Smooth muscle cell (in vitro differentiated cells): ENCODE measurements around the gene SLAMF8. TPM values are rescaled to one million over a fixed set of nuclear protein-coding genes. Genes with fewer than 3 reads are reported as not detected.
A peak's percentile ranks its signal among the peaks of the same experiment; 100 is the strongest.

Experiments
- DNase-seq: peaks from one replicate; lab custom pipeline; 2025; ENCODE audit not compliant: unreplicated experiment; lab: John Stamatoyannopoulos, UW
- H2AFZ ChIP-seq: fragments of 200-600 bp; sonication (generic); 2 replicates; pipeline ENCODE4 v1.6.0; 2016; ENCODE audit warnings: antibody characterized with exemption, low read depth, mild to moderate bottlenecking
- H3F3A ChIP-seq: fragments of 200-600 bp; sonication (generic); 2 replicates; pipeline ENCODE4 v1.6.0; 2017; ENCODE audit warnings: antibody characterized with exemption, low read depth
- H3K27ac ChIP-seq: fragments of 200-600 bp; sonication (generic); 2 replicates; pipeline ENCODE4 v1.5.1; 2016; ENCODE audit warnings: low read depth, mild to moderate bottlenecking
- H3K27me3 ChIP-seq: fragments of 200-600 bp; sonication (generic); 2 replicates; pipeline ENCODE4 v1.6.1; 2016; ENCODE audit warnings: low read depth, mild to moderate bottlenecking
- H3K36me3 ChIP-seq: fragments of 200-600 bp; sonication (generic); 2 replicates; pipeline ENCODE4 v1.5.1; 2016; ENCODE audit warnings: low read depth
- H3K4me1 ChIP-seq: fragments of 200-600 bp; sonication (generic); 2 replicates; pipeline ENCODE4 v1.5.1; 2016; ENCODE audit warnings: low read depth
- H3K4me2 ChIP-seq: fragments of 200-600 bp; sonication (generic); 2 replicates; pipeline ENCODE4 v1.6.0; 2016; ENCODE audit warnings: mild to moderate bottlenecking
- H3K4me3 ChIP-seq: fragments of 200-600 bp; sonication (generic); 2 replicates; pipeline ENCODE4 v1.5.1; 2016; ENCODE audit warnings: mild to moderate bottlenecking
- H3K79me2 ChIP-seq: fragments of 200-600 bp; sonication (generic); 2 replicates; pipeline ENCODE4 v1.6.0; 2016; ENCODE audit warnings: low read depth, mild to moderate bottlenecking
- H3K9ac ChIP-seq: fragments of 200-600 bp; sonication (generic); 2 replicates; pipeline ENCODE4 v1.6.0; 2016; ENCODE audit warnings: low read depth
- H3K9me3 ChIP-seq: fragments of 200-600 bp; sonication (generic); replicated peaks from 2 replicates; pipeline ENCODE4 v1.5.1; 2016; ENCODE audit warnings: low read depth
- H4K20me1 ChIP-seq: fragments of 200-600 bp; sonication (generic); 2 replicates; pipeline ENCODE4 v1.6.0; 2016; ENCODE audit warnings: low read depth
- WGBS: methylation state at CpG from one replicate; pipeline ENCODE4 v1.1.7; 2016; ENCODE audit warnings: low lambda C conversion rate; 5-methylcytosine and 5-hydroxymethylcytosine counted together
- polyA plus RNA-seq: library from polyadenylated mRNA; unstranded; fragments of >200 nt; fragmentation: Nextera tagmentation; extraction: Ambion mirVana; gene quantifications from 2 replicates; pipeline ENCODE4 v1.2.1, GENCODE V29; 2016
- total RNA-seq: library from RNA; depleted of rRNA; stranded (reverse); fragments of >200 nt; gene quantifications from 2 replicates; pipeline ENCODE4 v1.2.3, GENCODE V29; 2014
- TF ChIP-seq, protein P1 (sequence below): fragments of 200-600 bp; sonication (generic); IDR thresholded peaks from 2 replicates; pipeline ENCODE4 v1.5.1; 2017; ENCODE audit warnings: borderline replicate concordance, mild to moderate bottlenecking, antibody characterized with exemption; ENCODE audit not compliant: insufficient read depth, poor library complexity, severe bottlenecking

The SLAMF8 gene
- total RNA-seq (10.8 and 11.0 TPM in 2 replicates), polyA plus RNA-seq (13.5 and 15.1 TPM in 2 replicates)

DNA sequence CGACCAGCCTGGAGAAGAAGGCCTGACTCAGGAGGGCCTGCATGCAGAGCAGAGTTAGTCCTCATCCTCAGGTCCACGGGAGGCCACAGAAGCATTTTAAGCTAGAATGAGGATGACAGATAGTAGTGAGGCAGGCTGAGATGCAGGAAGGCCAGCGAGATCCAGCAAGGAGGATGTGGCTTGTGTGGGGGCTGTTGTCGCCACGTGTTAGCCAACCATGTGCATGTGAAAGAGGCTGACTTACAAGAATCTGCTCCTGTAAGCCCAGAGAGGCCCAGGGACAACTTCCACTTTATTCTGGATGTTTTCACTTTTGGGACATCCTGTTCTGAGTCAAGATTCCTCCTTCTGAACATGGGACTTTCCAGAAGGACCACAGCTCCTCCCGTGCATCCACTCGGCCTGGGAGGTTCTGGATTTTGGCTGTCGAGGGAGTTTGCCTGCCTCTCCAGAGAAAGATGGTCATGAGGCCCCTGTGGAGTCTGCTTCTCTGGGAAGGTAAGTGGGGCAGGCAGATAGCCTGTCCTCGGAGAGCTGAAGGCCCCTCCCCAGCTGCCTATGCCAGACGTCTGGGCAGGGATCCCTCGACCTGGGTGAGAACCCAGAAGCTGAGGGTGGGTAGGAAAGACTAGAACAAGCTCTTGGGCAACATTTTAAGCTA is at the start of gene SLAMF8:
Gene SLAMF8 (plus strand): TSS at position 433 of the 661 bp plus-strand sequence. CDS start 26 bp downstream, at position 459.
- peaks cover 1% of the 10 kb centered on the region for H3K27me3 ChIP-seq
- TF ChIP-seq, protein P1, sequence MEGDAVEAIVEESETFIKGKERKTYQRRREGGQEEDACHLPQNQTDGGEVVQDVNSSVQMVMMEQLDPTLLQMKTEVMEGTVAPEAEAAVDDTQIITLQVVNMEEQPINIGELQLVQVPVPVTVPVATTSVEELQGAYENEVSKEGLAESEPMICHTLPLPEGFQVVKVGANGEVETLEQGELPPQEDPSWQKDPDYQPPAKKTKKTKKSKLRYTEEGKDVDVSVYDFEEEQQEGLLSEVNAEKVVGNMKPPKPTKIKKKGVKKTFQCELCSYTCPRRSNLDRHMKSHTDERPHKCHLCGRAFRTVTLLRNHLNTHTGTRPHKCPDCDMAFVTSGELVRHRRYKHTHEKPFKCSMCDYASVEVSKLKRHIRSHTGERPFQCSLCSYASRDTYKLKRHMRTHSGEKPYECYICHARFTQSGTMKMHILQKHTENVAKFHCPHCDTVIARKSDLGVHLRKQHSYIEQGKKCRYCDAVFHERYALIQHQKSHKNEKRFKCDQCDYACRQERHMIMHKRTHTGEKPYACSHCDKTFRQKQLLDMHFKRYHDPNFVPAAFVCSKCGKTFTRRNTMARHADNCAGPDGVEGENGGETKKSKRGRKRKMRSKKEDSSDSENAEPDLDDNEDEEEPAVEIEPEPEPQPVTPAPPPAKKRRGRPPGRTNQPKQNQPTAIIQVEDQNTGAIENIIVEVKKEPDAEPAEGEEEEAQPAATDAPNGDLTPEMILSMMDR: no peak
- no peak for DNase-seq
- no peaks in the 10 kb centered on the region for H4K20me1 ChIP-seq
- H3F3A ChIP-seq: no peaks in the 10 kb centered on the region
- WGBS: 47% methylated on average over 11 of the region's 11 CpGs
- H3K4me2 ChIP-seq: peak within 1 kb of the TSS; percentile 66
- H3K27ac ChIP-seq: peak within 1 kb of the TSS; percentile 74
- no peaks in the 10 kb centered on the region for H3K79me2 ChIP-seq
- no peaks in the 10 kb centered on the region for H3K36me3 ChIP-seq
- H2AFZ ChIP-seq: peak within 1 kb of the TSS; percentile 18
- H3K9ac ChIP-seq: no peak within 1 kb of the TSS
- no peak within 1 kb of the TSS for H3K4me3 ChIP-seq
- H3K4me1 ChIP-seq: peaks cover 21% of the 10 kb centered on the region
- no peaks in the 10 kb centered on the region for H3K9me3 ChIP-seq

DNA sequence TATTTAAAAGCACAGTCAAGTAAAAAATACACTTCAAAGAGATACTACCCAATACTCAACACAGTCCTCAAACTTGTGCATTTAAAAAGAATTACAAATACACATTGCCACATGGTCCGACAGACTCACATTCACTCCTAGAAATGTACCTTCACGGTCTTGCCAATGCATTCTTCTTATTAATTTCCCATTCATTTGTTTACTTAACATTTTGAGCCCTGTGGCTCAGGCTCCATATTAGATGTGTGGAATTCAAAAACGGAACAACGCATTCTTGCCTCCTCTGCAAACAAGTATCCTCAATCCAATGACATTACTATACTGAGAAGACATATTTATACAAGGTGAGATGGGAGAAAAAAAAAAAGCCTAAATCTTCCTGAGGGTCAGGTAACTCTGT is 48.4 kb upstream of the SLAMF8 start:
- Histone ChIP-seq H2AFZ (no peak overlapping the region), H3K4me2 (no peak overlapping the region), H3K4me3 (no peak overlapping the region), H3K27ac (no peak overlapping the region), H3K36me3 (no peaks in the 10 kb centered on the region), H3K27me3 (peaks cover 3% of the 10 kb centered on the region), H3K9ac (no peak overlapping the region), H3K4me1 (no peaks in the 10 kb centered on the region), H3F3A (no peaks in the 10 kb centered on the region), H3K79me2 (no peaks in the 10 kb centered on the region), H3K9me3 (no peaks in the 10 kb centered on the region), H4K20me1 (no peaks in the 10 kb centered on the region)
- TF ChIP-seq, protein P1: no peak
- WGBS: 96% methylated on average over 4 of the region's 4 CpGs
- DNase-seq: no peak

DNA sequence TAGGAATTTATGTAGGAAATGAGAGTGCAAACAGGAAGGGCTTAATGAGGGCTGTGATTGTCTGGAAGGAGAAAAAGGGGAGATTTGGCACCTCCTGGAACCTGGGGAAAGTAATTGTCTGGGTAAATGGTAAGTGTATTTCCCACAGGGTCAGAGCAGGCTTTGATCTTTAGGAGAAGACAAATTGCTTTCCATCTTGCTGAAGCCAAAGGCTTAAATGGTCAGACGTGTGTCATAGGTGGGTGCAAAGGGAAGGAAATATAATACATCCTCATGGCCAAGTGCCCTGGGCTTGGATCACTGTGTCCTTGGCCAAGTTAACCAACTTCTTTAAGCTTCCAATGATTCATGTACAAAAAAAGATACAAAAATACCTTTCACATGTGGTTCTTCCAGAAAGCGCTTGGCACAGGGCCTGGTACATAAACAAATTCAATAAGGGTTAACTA is 47.2 kb upstream of the SLAMF8 start:
- Histone ChIP-seq H2AFZ (no peak overlapping the region), H3K9me3 (no peaks in the 10 kb centered on the region), H3K27me3 (no peaks in the 10 kb centered on the region), H3K36me3 (no peaks in the 10 kb centered on the region), H3K4me3 (no peak overlapping the region), H3F3A (no peaks in the 10 kb centered on the region), H3K9ac (no peak overlapping the region), H3K4me1 (no peaks in the 10 kb centered on the region), H4K20me1 (no peaks in the 10 kb centered on the region), H3K27ac (no peak overlapping the region), H3K79me2 (no peaks in the 10 kb centered on the region), H3K4me2 (no peak overlapping the region)
- no peak for DNase-seq
- TF ChIP-seq, protein P1: no peak
- WGBS: 75% methylated on average over 2 of the region's 2 CpGs
